ENCODE results near the gene TRIM33.
"Not testable (repeated sequence)": the region's sequence is repeated elsewhere in the genome, so short reads cannot be mapped to it uniquely, and the experiment has no call there.

Gene TRIM33

DNA sequence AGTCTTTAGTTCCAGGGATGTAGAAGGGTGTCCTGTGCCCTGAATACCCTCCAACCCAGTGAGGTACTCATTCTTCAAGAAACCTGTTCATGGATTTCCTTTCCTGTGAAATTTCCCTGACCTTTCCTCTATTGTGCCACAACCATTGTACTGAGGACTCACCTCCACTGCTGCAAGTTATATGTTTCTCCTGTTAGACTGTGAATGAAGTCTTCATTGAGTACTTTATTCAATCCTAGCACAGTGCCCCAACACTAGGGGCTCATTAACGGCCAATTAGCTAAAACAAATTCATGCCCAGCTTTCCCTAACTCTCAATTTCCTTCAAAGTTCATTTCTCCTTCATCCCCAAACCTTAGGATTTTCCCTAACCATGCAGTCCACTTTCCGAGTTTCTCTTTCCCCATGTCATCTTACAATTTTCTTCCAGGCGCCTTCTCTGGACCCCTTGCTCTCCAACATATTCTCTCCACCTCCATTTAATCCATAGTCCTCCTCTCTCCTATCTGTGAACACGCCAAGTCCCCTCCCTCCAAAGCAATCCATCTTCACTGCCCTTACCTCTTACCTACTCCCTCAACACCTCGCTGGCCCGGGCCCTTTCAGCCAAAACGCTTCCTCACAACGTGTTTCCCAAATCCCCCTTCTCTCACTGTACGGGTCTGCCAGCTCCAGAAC is 1.3 kb downstream of the TRIM33 start:
- no peak for DNase-seq

DNA sequence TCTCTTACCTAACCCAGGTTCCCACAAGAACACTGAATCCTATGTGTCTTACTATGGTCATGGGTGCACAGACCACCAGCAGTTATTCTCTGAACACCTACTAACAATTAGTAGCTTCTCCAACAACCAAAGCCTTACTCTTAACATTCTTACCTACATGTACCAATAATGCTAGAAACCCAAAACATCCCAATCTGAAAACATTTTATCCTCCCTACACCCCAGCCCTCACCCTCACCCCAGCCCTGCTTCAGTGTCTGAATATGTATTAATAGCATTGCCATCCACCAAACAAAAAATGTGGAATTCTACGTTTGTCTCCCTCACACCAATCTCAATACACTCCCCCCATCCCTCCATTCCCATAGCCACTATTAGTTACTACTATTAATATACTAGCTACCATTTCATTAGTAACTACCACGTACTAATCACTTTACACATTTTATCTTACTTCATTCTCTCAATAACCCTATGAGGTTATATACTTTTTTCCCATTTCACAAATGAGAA is 2.6 kb downstream of the TRIM33 start:
- DNase-seq = no peak

DNA sequence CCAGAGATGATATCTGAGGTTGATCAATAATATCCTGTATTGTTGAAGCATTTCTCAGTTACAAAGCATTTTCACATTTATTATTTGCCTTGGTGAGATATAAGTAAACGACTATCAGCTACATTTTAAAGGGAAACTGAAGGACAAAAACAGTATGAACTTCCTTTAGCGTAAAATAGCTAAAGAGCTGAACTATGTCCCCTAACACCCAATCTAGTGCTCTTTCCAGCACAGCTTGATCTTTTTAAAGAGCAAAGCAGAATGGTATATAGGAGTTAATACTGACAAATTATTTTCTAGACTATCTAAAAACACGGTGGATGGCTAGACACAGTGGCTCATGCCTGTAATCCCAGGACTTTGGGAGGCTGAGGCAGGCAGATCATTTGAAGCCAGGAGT is 3.5 kb downstream of the TRIM33 start:
- no peak for DNase-seq

DNA sequence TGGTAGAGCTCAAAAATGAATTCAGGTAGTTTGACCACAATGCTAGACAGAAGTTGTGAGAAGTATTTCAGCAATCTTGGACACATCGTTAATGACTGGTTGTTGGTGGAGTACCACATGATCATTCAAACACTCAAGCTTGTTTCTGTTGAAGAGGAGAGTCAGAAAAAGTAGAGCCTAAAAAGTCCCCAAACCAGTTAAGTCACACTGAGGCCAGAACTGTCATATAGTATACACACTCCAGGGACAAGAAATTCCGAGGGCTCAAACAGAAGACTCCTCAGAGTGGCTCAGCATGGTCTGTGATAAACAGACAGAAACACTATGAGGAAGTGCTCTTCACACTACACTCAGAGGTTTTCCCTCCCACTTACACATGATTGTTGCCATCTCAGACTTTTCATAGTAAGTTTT is 5.8 kb downstream of the TRIM33 start:
- no peak for DNase-seq

DNA sequence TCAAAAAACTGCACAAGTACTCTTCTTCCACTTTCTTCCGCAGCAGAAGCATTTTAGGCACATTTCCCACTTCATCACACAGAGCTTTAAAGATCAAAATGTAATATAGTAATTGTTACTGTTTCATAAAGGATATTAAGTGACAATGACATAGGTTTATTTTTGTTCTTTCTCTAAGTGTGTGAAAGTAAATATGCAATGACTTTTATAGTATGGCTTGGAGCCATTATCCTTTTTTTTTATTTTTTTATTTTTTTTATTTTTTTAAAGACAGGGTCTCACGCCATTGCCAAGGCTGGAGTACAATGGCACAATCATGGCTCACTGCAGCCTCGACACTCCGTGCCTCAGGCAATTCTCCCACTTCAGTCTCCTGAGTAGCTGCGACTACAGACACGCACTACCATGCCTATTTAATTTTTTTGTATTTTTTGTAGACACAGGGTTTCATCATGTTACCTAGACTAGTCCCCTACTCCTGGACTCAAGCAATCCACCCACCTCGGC is 7.0 kb downstream of the TRIM33 start:
- no peak for DNase-seq

DNA sequence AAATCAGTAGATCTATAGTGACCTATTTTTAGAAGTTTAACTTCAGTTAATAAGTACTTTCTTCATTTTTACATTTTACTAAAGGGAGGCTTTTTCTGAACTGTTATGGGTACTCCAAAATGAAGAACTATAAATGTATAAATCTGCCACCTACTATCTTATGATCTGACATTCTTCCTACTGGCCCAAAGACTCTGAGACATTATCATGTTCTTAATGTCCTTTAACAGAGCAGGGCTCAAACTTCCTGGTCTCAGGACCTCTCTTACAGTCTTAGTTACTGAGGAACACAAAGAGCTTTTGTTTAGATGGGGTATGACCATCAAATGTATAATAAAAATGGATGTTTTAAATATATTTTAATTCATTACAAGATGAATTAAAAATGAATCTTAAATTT is 8.9 kb downstream of the TRIM33 start:
- DNase-seq = no peak

DNA sequence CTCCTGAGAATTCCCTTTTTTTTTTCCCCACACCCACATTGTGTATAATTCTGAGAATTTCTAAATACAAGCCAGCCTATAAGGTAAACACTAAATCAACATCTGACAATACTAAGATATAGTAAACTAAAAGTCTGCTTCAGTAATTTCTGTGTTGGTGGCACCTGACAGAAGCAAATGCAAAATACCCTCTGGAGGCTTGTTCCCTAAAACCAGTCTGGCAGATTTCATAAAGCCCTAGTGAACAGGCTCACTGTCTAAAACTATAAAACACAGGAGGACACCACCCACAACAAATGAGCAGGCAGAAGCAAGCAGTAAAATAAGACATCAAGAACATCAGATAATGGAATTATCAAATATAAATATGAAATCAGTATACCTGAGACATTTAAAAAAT is 11.5 kb downstream of the TRIM33 start:
- DNase-seq = no peak

DNA sequence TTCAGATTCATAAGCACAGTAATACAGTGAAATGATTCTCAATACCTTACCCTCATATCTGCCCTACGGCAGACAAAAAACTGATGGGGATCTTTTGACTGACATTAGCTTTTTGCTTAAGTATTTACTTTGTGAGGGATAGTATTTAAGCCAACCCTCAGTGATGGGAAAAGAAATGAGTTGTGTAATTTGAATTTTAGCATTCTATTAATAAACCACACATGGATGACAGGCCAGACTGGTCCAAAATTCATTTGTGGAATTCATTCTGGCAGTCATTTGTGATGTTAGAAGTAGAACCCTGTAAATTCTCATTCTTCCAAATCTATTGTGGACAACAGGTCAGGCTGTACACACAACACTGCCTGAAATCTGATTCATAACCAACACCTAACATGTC is 14.9 kb downstream of the TRIM33 start:
- DNase-seq = no peak

DNA sequence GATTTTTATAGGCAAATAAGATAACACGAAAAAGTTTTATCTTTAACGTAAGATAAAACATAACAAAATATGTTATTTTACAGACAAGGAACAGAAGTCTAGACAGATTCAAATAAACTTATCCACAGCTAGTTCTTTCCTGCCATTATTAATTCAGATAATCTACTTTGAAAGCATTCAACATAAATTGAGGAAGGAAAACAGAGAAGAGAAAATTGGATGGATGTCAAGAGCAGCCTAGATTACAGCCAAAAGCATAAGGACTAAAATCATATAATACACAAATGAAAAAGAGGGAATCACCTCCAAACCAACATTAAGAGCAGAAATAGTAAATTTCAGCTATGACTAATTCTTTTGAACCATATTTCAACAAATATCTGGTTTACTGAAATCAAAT is 15.5 kb downstream of the TRIM33 start:
- DNase-seq = no peak

DNA sequence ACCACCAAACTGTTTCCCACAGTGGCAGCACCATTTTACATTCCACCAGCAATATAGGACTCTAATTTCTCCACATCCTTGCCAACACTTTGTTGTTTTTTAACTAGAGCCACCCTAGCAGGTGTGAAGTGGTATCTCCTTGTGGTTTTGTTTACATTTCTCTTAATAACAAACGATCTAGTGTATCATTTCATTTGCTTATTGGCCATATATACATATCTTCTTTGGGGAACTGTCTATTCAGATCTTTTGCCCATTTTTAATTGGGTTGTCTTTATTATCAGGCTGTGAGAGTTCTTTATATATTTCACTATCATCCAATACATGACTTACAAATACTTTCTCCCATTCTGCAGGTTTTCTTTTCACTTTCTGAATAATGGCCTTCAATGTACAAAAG is 18.0 kb downstream of the TRIM33 start:
- DNase-seq = no peak

DNA sequence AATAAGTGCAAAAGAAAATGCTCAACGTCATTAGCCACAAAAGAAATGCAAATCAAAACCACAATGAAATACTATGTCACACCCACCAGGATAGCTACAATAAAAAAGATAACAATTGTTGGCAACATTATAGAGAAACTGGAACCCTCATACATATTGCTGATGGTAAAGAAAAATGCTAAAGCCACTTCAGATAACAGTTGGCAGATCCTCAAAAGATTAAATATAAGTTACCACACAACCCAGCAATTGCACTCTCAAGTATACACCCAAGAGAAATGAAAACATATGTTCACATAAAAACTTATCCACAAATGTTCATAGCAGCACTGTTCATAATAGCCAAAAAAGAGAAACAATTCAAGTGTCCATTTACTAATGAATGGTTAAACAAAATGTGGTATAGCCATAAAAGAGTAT is 20.7 kb downstream of the TRIM33 start:
- no peak for DNase-seq

DNA sequence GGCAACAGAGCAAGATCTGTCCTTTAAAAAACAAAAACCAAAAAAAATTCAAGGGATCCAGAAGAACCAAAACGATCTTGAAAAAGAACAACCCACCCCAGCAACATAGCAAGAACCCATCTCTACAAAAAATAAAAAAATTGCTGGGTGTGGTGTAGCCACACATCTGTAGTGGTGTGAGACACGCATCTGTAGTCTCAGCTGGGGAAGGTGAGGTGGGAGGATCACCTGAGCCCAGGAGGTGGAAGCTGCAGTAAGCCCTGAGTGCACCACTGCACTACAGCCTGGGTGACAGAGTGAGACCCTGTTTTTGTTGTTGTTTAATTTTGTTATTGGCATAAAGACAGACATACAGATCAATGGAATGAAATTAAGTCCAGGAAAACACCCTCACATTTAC is 22.3 kb downstream of the TRIM33 start:
- DNase-seq = no peak

DNA sequence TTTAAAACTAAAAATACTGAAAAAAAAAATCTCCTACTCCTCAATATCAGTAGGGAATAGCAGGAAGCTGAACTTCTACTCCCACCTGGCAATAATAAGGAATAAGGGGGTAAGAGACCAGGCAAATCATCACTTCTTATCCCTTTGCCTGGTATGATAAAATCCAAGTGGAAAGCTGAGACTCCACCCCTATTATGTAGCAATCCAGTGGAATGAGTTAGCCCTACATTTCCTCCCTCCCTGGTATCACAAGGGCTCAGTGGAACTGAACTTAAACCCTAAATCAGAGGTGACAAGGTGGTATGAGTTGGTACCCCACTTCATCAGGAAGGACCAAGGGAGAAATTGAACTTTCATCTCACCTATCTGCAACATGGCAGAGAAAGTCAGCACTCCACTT is 25.7 kb downstream of the TRIM33 start:
- DNase-seq = peak; percentile 14

DNA sequence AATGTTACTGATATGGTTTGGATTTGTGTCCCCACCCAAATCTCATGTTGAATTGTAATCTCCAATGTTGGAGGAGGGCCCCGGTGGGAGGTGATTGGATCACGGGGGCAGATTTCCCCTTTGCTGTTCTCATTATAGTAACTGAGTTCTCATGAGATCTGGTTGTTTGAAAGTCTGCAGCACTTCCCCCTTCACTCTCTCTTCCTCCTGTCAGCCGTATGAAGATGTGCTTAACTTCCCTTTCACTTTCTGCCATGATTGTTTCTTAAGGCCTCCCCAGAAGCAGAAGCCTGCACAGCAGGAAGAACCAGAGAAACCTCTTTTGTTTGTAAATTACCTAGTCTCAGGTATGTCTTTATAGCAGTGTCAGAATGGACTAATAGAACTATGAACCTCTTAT is 28.4 kb downstream of the TRIM33 start:
- no peak for DNase-seq

DNA sequence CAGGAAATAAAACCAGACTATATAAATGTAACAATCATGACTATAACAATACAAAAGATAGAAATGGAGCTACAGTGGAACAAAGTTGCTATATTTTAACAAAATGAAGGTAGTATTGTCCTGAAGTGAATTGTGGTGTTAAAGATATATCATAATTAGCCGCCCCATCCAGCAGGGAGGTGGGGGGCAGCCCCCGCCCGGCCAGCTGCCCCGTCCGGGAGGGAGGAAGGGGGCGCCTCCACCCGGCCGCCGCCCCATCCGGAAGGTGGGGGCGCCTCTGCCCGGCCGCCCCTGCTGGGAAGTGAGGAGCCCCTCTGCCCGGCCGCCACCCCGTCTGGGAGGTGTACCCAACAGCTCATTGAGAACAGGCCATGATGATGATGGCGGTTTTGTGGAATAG is 31.4 kb downstream of the TRIM33 start:
- not testable (repeated sequence) for DNase-seq

DNA sequence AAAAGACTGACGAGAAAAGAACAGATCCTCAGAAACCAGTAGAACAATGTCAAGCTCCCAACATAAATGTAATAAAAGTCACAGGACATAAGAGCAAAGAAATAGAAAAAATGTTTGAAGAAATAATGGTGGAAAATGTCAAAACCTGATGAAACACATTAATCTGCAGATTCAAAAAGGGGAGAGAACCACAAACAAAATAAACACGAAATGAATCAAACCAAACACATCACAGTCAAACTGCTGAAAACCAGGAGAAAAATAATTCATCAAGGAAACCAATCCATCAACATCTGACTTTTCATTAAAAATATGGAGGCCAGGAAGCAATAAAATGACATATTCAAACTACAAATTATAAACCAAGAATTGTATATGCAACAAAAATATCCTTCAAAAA is 31.9 kb downstream of the TRIM33 start:
- DNase-seq = no peak

DNA sequence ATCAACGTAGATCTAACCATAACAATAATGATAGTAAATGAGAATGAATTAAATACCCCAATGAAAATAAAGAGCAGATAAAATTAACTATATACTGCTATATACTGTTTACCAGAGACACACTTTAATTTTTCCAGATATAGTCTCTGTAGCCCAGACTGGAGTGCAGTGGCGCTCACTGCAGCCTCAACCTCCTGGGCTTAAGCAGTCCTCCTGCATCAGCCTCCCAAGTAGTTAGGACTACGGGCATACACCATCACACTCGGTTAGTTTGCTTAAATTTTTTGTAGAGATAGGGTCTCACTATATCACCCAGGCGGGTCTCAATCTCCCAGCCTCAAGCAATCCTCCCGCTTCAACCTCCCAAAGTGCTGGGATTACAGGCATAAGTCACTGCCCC is 37.2 kb downstream of the TRIM33 start:
- DNase-seq = no peak

DNA sequence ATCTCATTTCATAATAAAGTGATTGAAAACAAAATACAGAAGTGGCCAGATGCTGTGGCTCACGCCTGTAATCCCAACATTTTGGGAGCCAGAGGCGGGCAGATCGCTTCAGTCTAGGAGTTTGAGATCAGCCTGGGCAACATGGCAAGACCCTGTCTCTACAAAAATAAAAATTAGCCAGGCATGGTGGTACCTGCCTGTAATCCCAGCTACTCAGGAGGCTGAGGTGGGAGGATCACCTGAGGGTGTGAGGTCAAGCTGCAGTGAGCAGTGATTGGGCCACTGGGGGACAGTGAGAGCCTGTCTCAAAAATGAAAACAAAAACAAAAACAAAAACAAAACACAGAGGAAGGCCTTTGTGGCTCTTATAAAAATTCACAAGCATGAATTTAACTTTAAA is 38.6 kb downstream of the TRIM33 start:
- DNase-seq = no peak

DNA sequence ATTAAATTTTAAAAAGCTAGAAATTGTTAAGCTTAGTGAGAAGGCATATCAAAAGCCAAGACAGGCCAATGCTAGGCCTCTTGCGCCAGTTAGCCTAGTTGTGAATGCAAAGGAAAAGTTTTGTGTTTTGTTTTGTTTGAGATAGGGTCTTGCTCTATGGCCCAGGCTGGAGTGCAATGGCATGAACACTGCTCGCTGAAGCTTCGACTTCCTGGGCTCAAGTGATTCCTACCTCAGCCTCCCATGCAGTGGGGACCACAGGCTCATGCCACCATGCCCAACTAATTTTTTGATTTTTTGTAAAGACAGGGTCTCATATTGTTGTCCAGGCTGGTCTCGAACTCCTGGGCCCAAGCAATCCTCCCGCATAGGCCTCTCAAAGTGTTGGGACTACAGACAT is 40.3 kb downstream of the TRIM33 start:
- no peak for DNase-seq

DNA sequence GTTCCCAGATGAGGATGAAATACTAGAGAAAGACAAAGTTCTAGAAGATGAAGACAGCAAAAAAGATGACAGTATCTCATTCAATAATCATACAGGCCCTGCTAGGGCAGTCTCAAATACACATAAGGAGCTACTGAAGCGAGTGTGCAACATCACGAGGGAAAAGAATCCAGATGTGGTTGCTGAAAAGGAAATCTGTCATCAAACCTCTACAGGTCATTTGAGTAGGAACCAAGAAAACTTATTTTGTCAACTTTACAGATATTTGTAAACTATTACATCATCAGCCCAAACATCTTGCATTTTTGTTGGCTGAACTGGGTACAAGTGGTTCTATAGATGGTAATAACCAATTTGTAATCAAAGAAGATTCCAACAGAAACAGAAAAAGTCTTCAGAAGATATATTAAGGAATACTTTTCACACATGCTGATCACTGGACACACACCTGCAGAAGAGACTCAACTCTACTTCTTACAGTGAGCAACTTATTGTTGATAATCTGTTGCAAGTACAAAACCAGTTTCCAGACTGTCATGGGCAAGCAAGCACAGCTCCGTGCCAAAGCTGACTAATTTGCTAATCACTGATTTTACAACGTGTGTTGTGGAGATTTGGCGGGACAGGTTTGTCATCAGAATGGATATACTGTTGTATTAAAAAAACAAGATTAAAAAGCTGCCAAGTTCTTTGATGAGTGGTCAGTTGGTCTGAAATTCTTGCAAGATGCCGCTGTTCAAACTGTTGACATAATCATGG is 42.1 kb downstream of the TRIM33 start:
- peak; percentile 44 for DNase-seq

DNA sequence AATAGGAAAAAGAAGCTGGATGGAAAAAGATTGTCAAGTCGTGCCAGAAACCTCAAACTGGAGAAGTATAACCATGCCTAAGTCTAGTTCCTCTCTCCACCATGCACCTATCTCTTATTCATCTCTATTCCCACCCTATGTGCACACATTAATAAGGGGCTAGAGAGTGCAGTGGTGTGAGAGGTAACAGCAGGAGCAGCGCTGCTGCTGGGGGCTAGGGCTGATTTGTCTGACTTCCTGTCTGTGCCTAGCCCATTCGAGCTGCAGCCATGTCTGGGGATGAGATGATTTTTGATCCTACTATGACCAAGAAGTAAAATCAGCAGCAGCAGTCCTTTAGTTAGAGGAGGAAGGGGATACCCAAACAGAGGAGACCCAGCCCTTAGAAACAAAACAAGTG is 43.0 kb downstream of the TRIM33 start:
- no peak for DNase-seq

DNA sequence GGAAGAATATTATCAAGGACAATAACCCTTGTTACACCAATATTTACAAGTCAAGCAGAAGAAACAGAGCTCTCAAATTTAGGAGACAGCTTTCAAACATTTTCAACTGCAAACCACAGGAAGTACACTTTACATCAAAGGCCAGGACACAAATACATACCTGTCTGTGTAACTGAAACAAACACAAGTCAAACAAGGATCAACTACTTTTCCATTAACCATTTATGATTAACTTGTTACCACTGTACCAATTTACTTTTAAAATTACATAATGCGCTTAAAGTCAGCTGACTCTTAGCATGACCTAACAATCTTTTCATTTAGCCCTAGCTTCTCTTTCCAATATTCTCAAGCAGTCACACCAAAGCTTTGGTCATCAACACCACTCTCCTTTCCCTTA is 43.5 kb downstream of the TRIM33 start:
- DNase-seq = no peak

DNA sequence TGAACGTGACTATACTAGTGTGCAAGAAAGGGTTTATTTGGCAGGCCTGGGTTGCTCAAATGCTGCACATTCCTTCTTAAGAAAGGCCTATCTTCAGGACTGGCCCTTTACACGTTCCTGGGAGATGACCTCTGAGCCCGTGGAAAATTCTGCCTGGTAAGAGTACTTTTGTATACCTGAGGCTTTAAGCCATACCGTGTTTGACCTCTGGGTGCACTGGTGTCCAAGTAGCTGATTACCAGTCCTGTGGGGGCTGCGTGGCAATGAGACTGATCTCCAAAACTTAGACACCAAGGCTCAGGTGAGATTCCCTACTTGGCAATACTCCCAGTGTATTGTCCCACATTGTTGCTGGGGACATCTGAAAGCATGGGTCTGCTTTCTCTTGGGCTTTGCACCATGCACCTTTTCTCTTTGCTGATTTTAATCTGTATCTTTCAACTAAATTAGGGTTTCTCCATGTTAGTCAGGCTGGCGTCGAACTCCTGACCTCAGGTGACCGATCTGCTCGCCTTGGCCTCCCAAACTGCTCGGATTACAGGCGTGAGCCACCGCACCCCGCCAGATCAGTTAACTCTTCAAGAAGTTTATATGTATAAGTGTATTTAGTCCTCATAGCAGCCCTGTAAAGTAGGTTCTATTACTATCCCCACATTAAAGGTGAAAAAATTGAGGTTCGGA is 44.5 kb downstream of the TRIM33 start:
- no peak for DNase-seq

DNA sequence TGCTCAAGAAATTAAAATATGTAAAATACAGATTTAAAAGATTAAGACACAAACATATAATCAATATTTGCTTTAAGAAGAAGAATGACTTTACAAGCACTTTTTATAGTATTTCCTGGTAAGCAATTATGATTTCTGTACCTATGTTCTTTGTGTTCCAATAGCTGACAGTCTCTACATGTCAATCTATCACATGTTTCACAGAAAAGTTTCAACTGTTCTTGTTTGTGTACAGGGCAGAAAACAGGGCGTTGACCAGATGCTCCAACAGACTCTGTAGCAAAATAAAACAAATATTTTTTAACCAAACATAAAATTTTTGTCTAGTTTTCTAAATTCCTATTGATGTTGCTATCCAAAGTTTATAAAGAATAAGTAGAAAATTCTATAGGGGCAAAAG is 48.0 kb downstream of the TRIM33 start:
- no peak for DNase-seq
